GM21381 (cell line): ENCODE results near the gene CAST.
"Not testable (repeated sequence)": the region's sequence is repeated elsewhere in the genome, so short reads cannot be mapped to it uniquely, and the experiment has no call there.

Source experiments
- ATAC-seq: cut with Tn5 transposase; IDR thresholded peaks from one replicate; pipeline ENCODE4 v1.9.1; 2021; ENCODE audit warnings: mild to moderate bottlenecking, moderate library complexity; ENCODE audit not compliant: unreplicated experiment

The CAST gene

GRCh38 chr5:96775689-96776088 is 113.5 kb downstream of the CAST start:
- ATAC-seq = no peak

- no peak for ATAC-seq
Measured at GRCh38 chr5:96776621-96777020, 114.4 kb downstream of the CAST start.

- ATAC-seq = no peak
Measured at GRCh38 chr5:96778409-96778808, 116.2 kb downstream of the CAST start.

- no peak for ATAC-seq
Measured at GRCh38 chr5:96780626-96781025, 118.5 kb downstream of the CAST start.

- no peak for ATAC-seq
Measured at GRCh38 chr5:96781031-96781971, 119.1 kb downstream of the CAST start.

- no peak for ATAC-seq
Measured at GRCh38 chr5:96783326-96783725, 121.2 kb downstream of the CAST start.

- ATAC-seq = no peak
Measured at GRCh38 chr5:96785326-96786109, 123.3 kb downstream of the CAST start.

GRCh38 chr5:96788112-96788749 is 126.1 kb downstream of the CAST start:
- ATAC-seq = no peak

- no peak for ATAC-seq
Measured at GRCh38 chr5:96789794-96790330, 127.7 kb downstream of the CAST start.

GRCh38 chr5:96790961-96791504 is 128.9 kb downstream of the CAST start:
- ATAC-seq = no peak

- ATAC-seq = no peak
Measured at GRCh38 chr5:96794757-96795156, 132.6 kb downstream of the CAST start.

GRCh38 chr5:96795626-96796025 is 133.4 kb downstream of the CAST start:
- ATAC-seq = no peak

GRCh38 chr5:96796434-96796833 is 134.3 kb downstream of the CAST start:
- ATAC-seq = no peak

- ATAC-seq = not testable (repeated sequence)
Measured at GRCh38 chr5:96801718-96802117, 139.5 kb downstream of the CAST start.

GRCh38 chr5:96807075-96807654 is 145.0 kb downstream of the CAST start:
- peak; percentile 33 for ATAC-seq

GRCh38 chr5:96808541-96808828 is 146.3 kb downstream of the CAST start:
- no peak for ATAC-seq

- ATAC-seq = no peak
Measured at GRCh38 chr5:96808868-96809558, 146.8 kb downstream of the CAST start.

- ATAC-seq = no peak
Measured at GRCh38 chr5:96809921-96810320, 147.7 kb downstream of the CAST start.

- no peak for ATAC-seq
Measured at GRCh38 chr5:96812851-96813250, 150.7 kb downstream of the CAST start.

GRCh38 chr5:96814041-96814440 is 151.9 kb downstream of the CAST start:
- ATAC-seq = no peak
